GM12892 (cell line): ENCODE results near the gene CAVIN2.

ENCODE experiments used
- POLR2A ChIP-seq: IDR thresholded peaks from 2 replicates; pipeline ENCODE4 v1.6.1; 2011; ENCODE audit warnings: low read depth, low read length, control low read depth
- POLR2AphosphoS5 ChIP-seq: IDR thresholded peaks from 2 replicates; pipeline ENCODE4 v1.6.1; 2011; ENCODE audit warnings: low read depth, low read length, control low read depth

DNA sequence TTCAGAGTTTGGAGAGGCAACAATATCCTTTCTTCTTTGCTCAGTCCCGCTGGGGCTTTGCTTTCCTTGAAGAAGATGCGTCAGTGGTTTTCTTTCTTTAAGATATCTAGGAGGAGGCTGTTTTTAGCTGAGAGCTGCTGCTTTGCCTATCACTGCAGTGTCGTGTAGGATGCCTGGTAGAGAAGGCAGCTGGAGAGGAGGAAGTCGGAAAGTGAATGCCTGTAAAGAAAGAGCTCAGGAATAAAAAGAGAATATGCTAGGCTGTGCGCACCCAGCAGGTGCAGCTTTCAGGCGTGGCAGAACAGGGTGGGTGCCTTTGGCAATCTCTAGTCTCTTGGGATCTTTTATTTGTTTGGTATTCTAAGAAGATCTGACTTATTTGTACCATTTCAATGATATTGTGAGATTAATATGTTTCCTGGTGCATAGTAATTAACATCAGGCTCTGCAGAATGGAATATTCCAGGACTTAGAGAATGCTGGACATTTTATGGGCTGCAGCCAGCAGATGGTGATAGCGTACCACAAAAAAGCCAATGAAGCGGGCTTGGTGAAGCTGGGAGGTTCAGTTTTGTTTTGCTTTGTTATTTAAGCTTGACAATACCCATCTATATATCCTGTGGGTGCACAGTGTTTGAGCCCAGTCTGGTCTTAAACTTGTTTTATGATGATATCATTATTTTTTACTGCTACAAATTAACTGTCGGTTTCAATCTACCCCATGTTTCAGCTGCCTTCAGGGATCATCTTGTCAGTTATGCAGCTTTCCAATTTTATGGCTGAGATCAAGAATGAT is 34.9 kb downstream of the CAVIN2 start:
- TF ChIP-seq POLR2A = no peak
- TF ChIP-seq POLR2AphosphoS5 = no peak
